ENCODE data around the gene STAM2.

Gene STAM2

GRCh38 chr2:152088006-152088405 lies 87.6 kb downstream of the STAM2 start:
- in situ Hi-C loops (cut with HindIII; ENCODE audit: low sequenced_read_pairs), result no loop called here
- H3K4me3 ChIP-seq (ENCODE audit: low read depth, low read length), result no peak overlapping the region
- no peak for TF ChIP-seq CTCF (IDR thresholded peaks at IDR 0.05; ENCODE audit: low read depth, low read length, missing control alignments)
- DNase-seq (ENCODE audit: low read depth), result no peak

DNA sequence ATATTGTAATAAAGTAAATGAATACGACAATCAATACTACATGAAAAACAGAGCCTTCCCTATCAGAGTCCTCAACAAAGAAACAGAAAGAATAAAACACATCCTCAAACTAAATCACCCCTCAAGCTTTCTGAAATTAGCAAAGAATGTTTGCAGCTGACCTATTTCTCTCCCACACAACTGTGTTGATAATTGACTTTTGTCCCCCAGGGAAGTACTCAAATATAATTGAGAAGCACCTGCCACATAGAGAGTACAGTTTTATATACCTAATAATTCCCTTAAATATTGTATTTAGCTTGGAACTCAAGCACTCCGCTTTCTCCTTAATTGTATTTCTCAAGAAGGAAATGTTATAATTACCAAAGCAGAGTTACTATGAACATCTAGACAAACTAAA lies 89.3 kb downstream of the STAM2 start:
- DNase-seq (ENCODE audit: low read depth), result no peak
- H3K4me3 ChIP-seq (ENCODE audit: low read depth, low read length), result no peak overlapping the region
- TF ChIP-seq CTCF (IDR thresholded peaks at IDR 0.05; ENCODE audit: low read depth, low read length, missing control alignments), result no peak
- in situ Hi-C loops (cut with HindIII; ENCODE audit: low sequenced_read_pairs), result no loop called here

- no peak for DNase-seq (ENCODE audit: low read depth)
- no peak for TF ChIP-seq CTCF (IDR thresholded peaks at IDR 0.05; ENCODE audit: low read depth, low read length, missing control alignments)
- in situ Hi-C loops (cut with HindIII; ENCODE audit: low sequenced_read_pairs), result no loop called here
- H3K4me3 ChIP-seq (ENCODE audit: low read depth, low read length), result no peak overlapping the region
Measured at GRCh38 chr2:152084076-152084475, 91.5 kb downstream of the STAM2 start.

DNA sequence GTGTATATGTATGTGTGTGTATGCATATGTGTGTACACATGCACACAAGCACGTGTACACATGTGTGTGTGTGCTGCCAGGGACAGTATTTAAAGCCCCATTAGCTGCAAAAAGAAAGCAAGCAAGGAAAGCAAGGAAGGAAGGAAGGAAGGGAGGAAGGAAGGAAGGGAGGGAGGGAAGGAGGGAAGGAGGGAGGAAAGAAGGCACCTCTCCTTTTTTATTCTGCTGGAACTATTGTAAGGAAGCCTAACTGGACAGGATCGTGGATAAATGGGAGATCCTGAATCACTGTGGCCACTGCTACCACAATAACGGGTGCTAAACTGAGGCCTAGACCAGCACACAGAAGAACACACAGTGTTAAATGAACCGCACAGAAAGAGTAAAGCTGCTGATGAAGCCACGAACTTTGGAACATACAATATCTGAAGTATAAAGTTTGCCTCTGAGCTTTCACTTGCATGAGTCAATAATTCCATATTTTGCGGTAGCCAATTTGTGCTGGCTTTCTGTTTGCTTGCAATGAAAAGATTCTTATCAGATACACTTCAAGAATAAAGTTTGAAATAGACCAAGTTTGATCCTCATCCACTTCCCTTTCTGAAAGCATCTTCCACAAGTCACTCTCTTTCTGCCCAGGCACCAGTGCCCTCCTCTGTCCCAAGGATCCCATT lies 92.2 kb downstream of the STAM2 start:
- H3K4me3 ChIP-seq (ENCODE audit: low read depth, low read length), result no peak overlapping the region
- in situ Hi-C loops (cut with HindIII; ENCODE audit: low sequenced_read_pairs), result no loop called here
- no peak for TF ChIP-seq CTCF (IDR thresholded peaks at IDR 0.05; ENCODE audit: low read depth, low read length, missing control alignments)
- DNase-seq (ENCODE audit: low read depth), result no peak

GRCh38 chr2:152078662-152079061 lies 96.9 kb downstream of the STAM2 start:
- no peak for TF ChIP-seq CTCF (IDR thresholded peaks at IDR 0.05; ENCODE audit: low read depth, low read length, missing control alignments)
- no peak overlapping the region for H3K4me3 ChIP-seq (ENCODE audit: low read depth, low read length)
- in situ Hi-C loops (cut with HindIII; ENCODE audit: low sequenced_read_pairs), result no loop called here
- no peak for DNase-seq (ENCODE audit: low read depth)

DNA sequence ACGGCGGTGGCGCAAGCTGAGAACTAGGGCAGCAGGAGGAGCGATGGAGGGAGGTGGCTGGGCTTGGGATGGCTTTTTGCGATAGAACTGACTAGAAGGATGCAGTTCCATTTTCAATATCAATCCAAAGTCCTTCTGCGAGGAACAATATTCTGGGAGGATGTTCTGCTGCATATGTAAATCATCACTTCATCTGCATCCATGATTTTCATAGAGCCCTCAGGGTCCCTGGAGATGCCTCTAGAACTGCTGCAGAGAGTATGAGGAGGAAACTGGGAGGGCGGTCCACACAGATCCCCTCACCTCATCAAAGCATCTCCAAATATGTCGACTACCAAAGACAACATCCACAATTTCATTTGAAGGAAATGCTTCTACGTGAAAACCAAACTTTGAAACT lies 97.5 kb downstream of the STAM2 start:
- no peak overlapping the region for H3K4me3 ChIP-seq (ENCODE audit: low read depth, low read length)
- TF ChIP-seq CTCF (IDR thresholded peaks at IDR 0.05; ENCODE audit: low read depth, low read length, missing control alignments), result no peak
- in situ Hi-C loops (cut with HindIII; ENCODE audit: low sequenced_read_pairs), result no loop called here
- DNase-seq (ENCODE audit: low read depth), result no peak

All from astrocyte of the cerebellum (primary cell).